ENCODE measurements around the gene CDC45. TPM values are rescaled to one million over a fixed set of nuclear protein-coding genes. Genes with fewer than 3 reads are reported as not detected.

Gene CDC45
- total and polyA plus RNA-seq, 2 of the 13 experiments (the other 11 are each of a cell fraction or from before 2014, with no cell fraction given) = 14.4 to 36.3 TPM

- in situ Hi-C loops (cut with HindIII; ENCODE audit: extremely low pct_ligation_motif_present, low pct_unique_long_range_greater_than_20kb) = no loop called here
- H3K27me3 ChIP-seq (ENCODE audit: control insufficient read depth in 1 of 2, insufficient read depth in 2 of 2, low read length in 2 of 2) = no peaks in the 10 kb centered on the region
- intact Hi-C loops (cut with micrococcal nuclease; ENCODE audit: unreplicated experiment) = no loop called here
- no peaks in the 10 kb centered on the region for H3K9me3 ChIP-seq (ENCODE audit: low read length)
- no peak overlapping the region for H3K4me2 ChIP-seq (ENCODE audit: low read depth, low read length)
- H3K36me3 ChIP-seq (replicated peaks in 1 of 2; ENCODE audit: control insufficient read depth in 1 of 2, insufficient read depth in 2 of 2, low read length in 2 of 2) = peaks cover 3 to 35% of the 10 kb centered on the region in 2 experiments; a peak in 4 of 5 replicates
- FAIRE-seq (no peak), DNase-seq (ENCODE audit: low spot score) (no peak), ATAC-seq (no peak)
- 98% methylated on average over 4 of the region's 5 CpGs for WGBS (ENCODE audit: low lambda C conversion rate)
- H4K20me1 ChIP-seq (ENCODE audit: insufficient read depth, low read length) = no peaks in the 10 kb centered on the region
- no peak overlapping the region for H3K27ac ChIP-seq (ENCODE audit: extremely low read length, insufficient read depth, low read length)
- no peak overlapping the region for H3K9ac ChIP-seq (ENCODE audit: insufficient read depth, low read depth, low read length)
- POLR2A ChIA-PET = no interaction called here
- BruUV-seq (replicated peaks) = no TSS peak
- TF ChIP-seq RXRA (CRISPR knock-in tag; IDR thresholded peaks at IDR 0.05) = no peak
- no peaks in the 10 kb centered on the region for H3K4me1 ChIP-seq (ENCODE audit: insufficient read depth, low read length)
- no peak overlapping the region for H2AFZ ChIP-seq (ENCODE audit: low read length)
- H3K79me2 ChIP-seq (ENCODE audit: insufficient read depth, low read length) = no peaks in the 10 kb centered on the region
- no peak overlapping the region for H3K4me3 ChIP-seq (replicated peaks in 1 of 3; ENCODE audit: insufficient read depth in 1 of 3, low read depth in 2 of 3, low read length in 3 of 3)
- CTCF ChIA-PET (ENCODE audit: low intra/inter-chr PET ratio, low total read pairs) = no interaction called here
Measured at GRCh38 chr22:19505735-19506126, 26.0 kb downstream of the CDC45 start.

DNA sequence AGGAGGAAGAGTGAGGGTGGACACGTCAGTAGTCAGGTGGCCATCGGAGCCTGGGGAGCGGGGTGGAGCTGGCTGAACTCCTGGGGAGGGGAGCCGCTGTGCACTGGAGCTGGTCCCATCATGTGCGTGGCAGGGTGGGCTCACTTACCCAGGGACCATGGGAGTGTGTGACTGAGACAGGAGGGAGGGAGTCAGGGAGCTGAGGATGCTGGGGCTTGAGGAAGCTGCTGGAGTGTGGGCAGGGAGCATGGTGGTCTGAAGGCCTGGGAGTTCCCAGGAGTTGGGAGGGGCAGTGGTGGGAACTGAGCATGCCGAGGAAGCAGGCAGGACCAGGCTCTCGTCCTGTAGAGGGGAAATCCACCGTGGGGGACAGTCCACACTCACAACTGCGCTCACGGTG is 26.5 kb downstream of the CDC45 start:
- ATAC-seq (no peak), DNase-seq (ENCODE audit: low spot score) (no peak), FAIRE-seq (no peak)
- Histone ChIP-seq H3K4me2 (ENCODE audit: low read depth, low read length) (no peak overlapping the region), H3K4me1 (ENCODE audit: insufficient read depth, low read length) (no peaks in the 10 kb centered on the region), H4K20me1 (ENCODE audit: insufficient read depth, low read length) (no peaks in the 10 kb centered on the region), H3K36me3 (replicated peaks in 1 of 2; ENCODE audit: control insufficient read depth in 1 of 2, insufficient read depth in 2 of 2, low read length in 2 of 2) (peaks cover 3 to 35% of the 10 kb centered on the region in 2 experiments; a peak in 4 of 5 replicates), H3K79me2 (ENCODE audit: insufficient read depth, low read length) (no peaks in the 10 kb centered on the region), H3K9ac (ENCODE audit: insufficient read depth, low read depth, low read length) (no peak overlapping the region), H3K9me3 (ENCODE audit: low read length) (no peaks in the 10 kb centered on the region), H3K4me3 (replicated peaks in 1 of 3; ENCODE audit: insufficient read depth in 1 of 3, low read depth in 2 of 3, low read length in 3 of 3) (no peak overlapping the region), H3K27me3 (ENCODE audit: control insufficient read depth in 1 of 2, insufficient read depth in 2 of 2, low read length in 2 of 2) (no peaks in the 10 kb centered on the region), H3K27ac (ENCODE audit: extremely low read length, insufficient read depth, low read length) (no peak overlapping the region), H2AFZ (ENCODE audit: low read length) (no peak overlapping the region)
- CTCF ChIA-PET (ENCODE audit: low intra/inter-chr PET ratio, low total read pairs) = no interaction called here
- POLR2A ChIA-PET = no interaction called here
- intact Hi-C loops (cut with micrococcal nuclease; ENCODE audit: unreplicated experiment) (no loop called here), in situ Hi-C loops (cut with HindIII; ENCODE audit: extremely low pct_ligation_motif_present, low pct_unique_long_range_greater_than_20kb) (no loop called here)
- WGBS (ENCODE audit: low lambda C conversion rate) = 84% methylated on average over 10 of the region's 10 CpGs
- BruUV-seq (replicated peaks) = no TSS peak
- TF ChIP-seq ARID4A (CRISPR knock-in tag; IDR thresholded peaks at IDR 0.05; ENCODE audit: borderline replicate concordance) (no peak), PAWR (CRISPR knock-in tag; IDR thresholded peaks at IDR 0.05; ENCODE audit: borderline replicate concordance) (no peak), ZNF446 (CRISPR knock-in tag; IDR thresholded peaks at IDR 0.05) (no peak), ZNF749 (CRISPR knock-in tag; IDR thresholded peaks at IDR 0.05; ENCODE audit: borderline replicate concordance) (no peak), MXD3 (CRISPR knock-in tag; IDR thresholded peaks at IDR 0.05) (no peak), ATM (IDR thresholded peaks at IDR 0.05; ENCODE audit: borderline replicate concordance) (no peak), RFX3 (CRISPR knock-in tag; IDR thresholded peaks at IDR 0.05) (no peak), ZMYM2 (CRISPR knock-in tag; IDR thresholded peaks at IDR 0.05) (no peak)
- TF ChIP-seq, protein P1, sequence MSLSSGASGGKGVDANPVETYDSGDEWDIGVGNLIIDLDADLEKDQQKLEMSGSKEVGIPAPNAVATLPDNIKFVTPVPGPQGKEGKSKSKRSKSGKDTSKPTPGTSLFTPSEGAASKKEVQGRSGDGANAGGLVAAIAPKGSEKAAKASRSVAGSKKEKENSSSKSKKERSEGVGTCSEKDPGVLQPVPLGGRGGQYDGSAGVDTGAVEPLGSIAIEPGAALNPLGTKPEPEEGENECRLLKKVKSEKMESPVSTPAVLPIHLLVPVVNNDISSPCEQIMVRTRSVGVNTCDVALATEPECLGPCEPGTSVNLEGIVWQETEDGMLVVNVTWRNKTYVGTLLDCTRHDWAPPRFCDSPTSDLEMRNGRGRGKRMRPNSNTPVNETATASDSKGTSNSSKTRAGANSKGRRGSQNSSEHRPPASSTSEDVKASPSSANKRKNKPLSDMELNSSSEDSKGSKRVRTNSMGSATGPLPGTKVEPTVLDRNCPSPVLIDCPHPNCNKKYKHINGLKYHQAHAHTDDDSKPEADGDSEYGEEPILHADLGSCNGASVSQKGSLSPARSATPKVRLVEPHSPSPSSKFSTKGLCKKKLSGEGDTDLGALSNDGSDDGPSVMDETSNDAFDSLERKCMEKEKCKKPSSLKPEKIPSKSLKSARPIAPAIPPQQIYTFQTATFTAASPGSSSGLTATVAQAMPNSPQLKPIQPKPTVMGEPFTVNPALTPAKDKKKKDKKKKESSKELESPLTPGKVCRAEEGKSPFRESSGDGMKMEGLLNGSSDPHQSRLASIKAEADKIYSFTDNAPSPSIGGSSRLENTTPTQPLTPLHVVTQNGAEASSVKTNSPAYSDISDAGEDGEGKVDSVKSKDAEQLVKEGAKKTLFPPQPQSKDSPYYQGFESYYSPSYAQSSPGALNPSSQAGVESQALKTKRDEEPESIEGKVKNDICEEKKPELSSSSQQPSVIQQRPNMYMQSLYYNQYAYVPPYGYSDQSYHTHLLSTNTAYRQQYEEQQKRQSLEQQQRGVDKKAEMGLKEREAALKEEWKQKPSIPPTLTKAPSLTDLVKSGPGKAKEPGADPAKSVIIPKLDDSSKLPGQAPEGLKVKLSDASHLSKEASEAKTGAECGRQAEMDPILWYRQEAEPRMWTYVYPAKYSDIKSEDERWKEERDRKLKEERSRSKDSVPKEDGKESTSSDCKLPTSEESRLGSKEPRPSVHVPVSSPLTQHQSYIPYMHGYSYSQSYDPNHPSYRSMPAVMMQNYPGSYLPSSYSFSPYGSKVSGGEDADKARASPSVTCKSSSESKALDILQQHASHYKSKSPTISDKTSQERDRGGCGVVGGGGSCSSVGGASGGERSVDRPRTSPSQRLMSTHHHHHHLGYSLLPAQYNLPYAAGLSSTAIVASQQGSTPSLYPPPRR (CRISPR knock-in tag; IDR thresholded peaks at IDR 0.05; ENCODE audit: borderline replicate concordance) = no peak

All from HepG2 (cell line).